HepG2 (cell line): ENCODE data around the gene SLC39A3. TPM values are rescaled to one million over a fixed set of nuclear protein-coding genes. Genes with fewer than 3 reads are reported as not detected.

Experiments used
- NONO ChIP-seq, 2 experiments: fragments of 450-650 bp in 1 of 2; sonication (generic) in 1 of 2; formaldehyde crosslinking in 1 of 2; IDR thresholded peaks in 1 of 2; conservative IDR thresholded peaks in 1 of 2; 2 replicates each; pipeline versions ENCODE4 v1.6.1 to v1.8.0; 2017 to 2022; ENCODE audit warnings: mild to moderate bottlenecking in 1 of 2, missing genetic modification reagents in 1 of 2, moderate library complexity in 1 of 2
- NR0B2 ChIP-seq: sonication (generic); formaldehyde crosslinking; IDR thresholded peaks from 2 replicates; pipeline ENCODE4 v1.4.0; 2020; ENCODE audit warnings: mild to moderate bottlenecking, missing genetic modification reagents
- PATZ1 ChIP-seq: sonication (generic); formaldehyde crosslinking; IDR thresholded peaks from 2 replicates; pipeline ENCODE4 v1.4.0; 2020; ENCODE audit warnings: missing genetic modification reagents
- RARA ChIP-seq: IDR thresholded peaks from 2 replicates; pipeline ENCODE4 v1.6.1; 2016; ENCODE audit warnings: missing genetic modification reagents, missing compliant biosample characterization
- RFX3 ChIP-seq: IDR thresholded peaks from 2 replicates; pipeline ENCODE4 v1.6.1; 2016; ENCODE audit warnings: missing biosample characterization, missing genetic modification reagents
- SOX6 ChIP-seq, 2 experiments: fragments of 450-650 bp in 1 of 2; sonication (generic) in 1 of 2; formaldehyde crosslinking in 1 of 2; IDR thresholded peaks; 2 replicates each; pipeline versions ENCODE4 v1.4.0 to v1.6.1; 2017 to 2020; ENCODE audit warnings: antibody characterized with exemption in 1 of 2, mild to moderate bottlenecking in 1 of 2, missing genetic modification reagents in 1 of 2
- SRF ChIP-seq: IDR thresholded peaks from 2 replicates; pipeline ENCODE4 v1.6.1; 2011; ENCODE audit warnings: mild to moderate bottlenecking, low read depth, low read length, moderate library complexity
- ZNF124 ChIP-seq: sonication (generic); formaldehyde crosslinking; IDR thresholded peaks from 2 replicates; pipeline ENCODE4 v1.4.0; 2020; ENCODE audit warnings: missing genetic modification reagents
- ZNF337 ChIP-seq: sonication (generic); formaldehyde crosslinking; IDR thresholded peaks from 2 replicates; pipeline ENCODE4 v1.5.1; 2020; ENCODE audit warnings: missing genetic modification reagents, low read depth, mild to moderate bottlenecking, borderline replicate concordance
- ZNF484 ChIP-seq: sonication (generic); formaldehyde crosslinking; IDR thresholded peaks from 2 replicates; pipeline ENCODE4 v1.5.1; 2020; ENCODE audit warnings: mild to moderate bottlenecking, low read depth, missing genetic modification reagents, borderline replicate concordance
- ZNF770 ChIP-seq: sonication (generic); formaldehyde crosslinking; IDR thresholded peaks from 2 replicates; pipeline ENCODE4 v1.5.0; 2020; ENCODE audit warnings: mild to moderate bottlenecking, missing genetic modification reagents
- polyA plus RNA-seq, 8 experiments: library from polyadenylated mRNA; depleted of rRNA in 3 of 8; stranded (reverse) in 7 of 8; unstranded in 1 of 8; fragments of >200 nt; fragmentation: Illumina TruSeq in 4 of 8; extraction: Trizol in 4 of 8; gene quantifications; 2 replicates each; pipeline versions ENCODE4 v1.2.1 to v1.2.3, GENCODE V29; 2011 to 2016; ENCODE audit warnings: low read depth in 4 of 8, missing spikeins in 1 of 8, mixed read lengths in 1 of 8; ENCODE audit not compliant: insufficient read depth in 1 of 8
- total RNA-seq, 5 experiments: library from RNA; depleted of rRNA; stranded (reverse); fragments of >200 nt; fragmentation: Illumina TruSeq; extraction: Trizol; gene quantifications; 2 replicates each; pipeline ENCODE4 v1.2.3, GENCODE V29; 2016; ENCODE audit warnings: low read depth in 1 of 5
- TF ChIP-seq, protein P1 (sequence below): sonication (generic); formaldehyde crosslinking; IDR thresholded peaks from 2 replicates; pipeline ENCODE4 v1.9.0; 2021; ENCODE audit warnings: missing genetic modification reagents, mild to moderate bottlenecking, borderline replicate concordance
- TF ChIP-seq, protein P2 (sequence below): sonication (generic); formaldehyde crosslinking; IDR thresholded peaks from 2 replicates; pipeline ENCODE4 v1.4.0; 2020; ENCODE audit warnings: mild to moderate bottlenecking, low read depth, missing genetic modification reagents

The SLC39A3 gene
- total and polyA plus RNA-seq, 2 of the 13 experiments (the other 11 are each of a cell fraction or from before 2014, with no cell fraction given): 33.6 to 41.6 TPM

GRCh38 chr19:2690856-2691255 lies 49.0 kb downstream of the SLC39A3 start (continued):
- no peak for TF ChIP-seq PATZ1 (CRISPR knock-in tag)
- TF ChIP-seq NONO (IDR thresholded peaks at IDR 0.05): no peak
- TF ChIP-seq NONO (CRISPR knock-in tag; conservative IDR thresholded peaks at IDR 0.05): no peak
- TF ChIP-seq SRF: no peak
- no peak for TF ChIP-seq ZNF770 (CRISPR knock-in tag)
- TF ChIP-seq RARA (CRISPR knock-in tag): no peak
- TF ChIP-seq SOX6 (IDR thresholded peaks at IDR 0.05): no peak
- TF ChIP-seq SOX6 (CRISPR knock-in tag; IDR thresholded peaks at IDR 0.05): no peak
- TF ChIP-seq, protein P1, sequence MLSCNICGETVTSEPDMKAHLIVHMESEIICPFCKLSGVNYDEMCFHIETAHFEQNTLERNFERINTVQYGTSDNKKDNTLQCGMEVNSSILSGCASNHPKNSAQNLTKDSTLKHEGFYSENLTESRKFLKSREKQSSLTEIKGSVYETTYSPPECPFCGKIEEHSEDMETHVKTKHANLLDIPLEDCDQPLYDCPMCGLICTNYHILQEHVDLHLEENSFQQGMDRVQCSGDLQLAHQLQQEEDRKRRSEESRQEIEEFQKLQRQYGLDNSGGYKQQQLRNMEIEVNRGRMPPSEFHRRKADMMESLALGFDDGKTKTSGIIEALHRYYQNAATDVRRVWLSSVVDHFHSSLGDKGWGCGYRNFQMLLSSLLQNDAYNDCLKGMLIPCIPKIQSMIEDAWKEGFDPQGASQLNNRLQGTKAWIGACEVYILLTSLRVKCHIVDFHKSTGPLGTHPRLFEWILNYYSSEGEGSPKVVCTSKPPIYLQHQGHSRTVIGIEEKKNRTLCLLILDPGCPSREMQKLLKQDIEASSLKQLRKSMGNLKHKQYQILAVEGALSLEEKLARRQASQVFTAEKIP (CRISPR knock-in tag): no peak
- TF ChIP-seq ZNF484 (CRISPR knock-in tag): no peak
- TF ChIP-seq NR0B2 (CRISPR knock-in tag): no peak
- TF ChIP-seq ZNF124 (CRISPR knock-in tag): no peak
- TF ChIP-seq, protein P2, sequence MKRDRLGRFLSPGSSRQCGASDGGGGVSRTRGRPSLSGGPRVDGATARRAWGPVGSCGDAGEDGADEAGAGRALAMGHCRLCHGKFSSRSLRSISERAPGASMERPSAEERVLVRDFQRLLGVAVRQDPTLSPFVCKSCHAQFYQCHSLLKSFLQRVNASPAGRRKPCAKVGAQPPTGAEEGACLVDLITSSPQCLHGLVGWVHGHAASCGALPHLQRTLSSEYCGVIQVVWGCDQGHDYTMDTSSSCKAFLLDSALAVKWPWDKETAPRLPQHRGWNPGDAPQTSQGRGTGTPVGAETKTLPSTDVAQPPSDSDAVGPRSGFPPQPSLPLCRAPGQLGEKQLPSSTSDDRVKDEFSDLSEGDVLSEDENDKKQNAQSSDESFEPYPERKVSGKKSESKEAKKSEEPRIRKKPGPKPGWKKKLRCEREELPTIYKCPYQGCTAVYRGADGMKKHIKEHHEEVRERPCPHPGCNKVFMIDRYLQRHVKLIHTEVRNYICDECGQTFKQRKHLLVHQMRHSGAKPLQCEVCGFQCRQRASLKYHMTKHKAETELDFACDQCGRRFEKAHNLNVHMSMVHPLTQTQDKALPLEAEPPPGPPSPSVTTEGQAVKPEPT (CRISPR knock-in tag): no peak
- no peak for TF ChIP-seq ZNF337 (CRISPR knock-in tag)
- no peak for TF ChIP-seq RFX3 (CRISPR knock-in tag)
